K562 (cell line): ENCODE data around the gene GAS2L1. TPM values are rescaled to one million over a fixed set of nuclear protein-coding genes. Genes with fewer than 3 reads are reported as not detected.

Experiments
- ARID3B ChIP-seq: fragments of 250-450 bp; sonication (Bioruptor Pico); IDR thresholded peaks from 2 replicates; pipeline ENCODE4 v1.4.0; 2020; ENCODE audit warnings: borderline replicate concordance
- CUX1 ChIP-seq: fragments of 200-800 bp; sonication (Bioruptor generic); IDR thresholded peaks from 2 replicates; pipeline ENCODE4 v1.6.1; 2016; ENCODE audit warnings: missing genetic modification characterization, missing compliant biosample characterization
- TBP ChIP-seq: optimal IDR thresholded peaks from 2 replicates; pipeline ENCODE3; 2011; ENCODE audit warnings: low read depth, low read length, improper control_type of control experiment
- ZFP30 ChIP-seq: fragments of 250-450 bp; sonication (Bioruptor Pico); IDR thresholded peaks from 2 replicates; pipeline ENCODE4 v1.8.0; 2022; ENCODE audit warnings: moderate library complexity, mild to moderate bottlenecking, inconsistent platforms, borderline replicate concordance
- polyA plus RNA-seq, 8 experiments: library from polyadenylated mRNA; depleted of rRNA in 4 of 8; stranded (reverse) in 5 of 8; unstranded in 3 of 8; fragments of >200 nt; fragmentation: Nextera tagmentation in 2 of 8; fragmentation: Illumina TruSeq in 1 of 8; extraction: Ambion mirVana in 2 of 8; extraction: Trizol in 1 of 8; gene quantifications; 2 replicates each; pipeline versions ENCODE4 v1.2.1 to v1.2.3, GENCODE V29; 2011 to 2014; ENCODE audit warnings: inconsistent platforms in 1 of 8, missing spikeins in 1 of 8
- total RNA-seq, 7 experiments: library from RNA; depleted of rRNA in 6 of 7; stranded (reverse); fragments of >200 nt in 6 of 7; fragmentation: Illumina TruSeq in 2 of 7; extraction: Trizol in 2 of 7; gene quantifications; 2 replicates each; pipeline versions ENCODE4 v1.2.1 to v1.2.3, GENCODE V29; 2011 to 2021; ENCODE audit warnings: low replicate concordance in 1 of 7

The GAS2L1 gene
- total and polyA plus RNA-seq, 9 of the 15 experiments (the other 6 are each of a cell fraction or from before 2014, with no cell fraction given), result 0.56 to 19.7 (median 3.2) TPM

GRCh38 chr22:29346659-29347058 is 40.2 kb downstream of the GAS2L1 start (continued):
- TF ChIP-seq CUX1 (no peak), ZFP30 (CRISPR knock-in tag) (no peak), TBP (no peak), ARID3B (CRISPR knock-in tag) (no peak)
- TF ChIP-seq, all 486 proteins: peak for 0
